H1 (cell line): ENCODE data around the gene PDLIM4. TPM values are rescaled to one million over a fixed set of nuclear protein-coding genes. Genes with fewer than 3 reads are reported as not detected.
A peak's percentile ranks its signal among the peaks of the same experiment; 100 is the strongest.

Source experiments
- CTCF ChIA-PET: fragments of 300-600 bp; sonication (Branson Sonifier 250); formaldehyde crosslinking; loops from one replicate; lab custom pipeline; 2021; ENCODE audit not compliant: partially characterized antibody; lab: Charles Lee
- POLR2A ChIA-PET: fragments of 300-600 bp; sonication (Branson Sonifier 250); formaldehyde crosslinking; loops from one replicate; lab custom pipeline; 2021; ENCODE audit warnings: inconsistent platforms; ENCODE audit not compliant: partially characterized antibody; lab: Charles Lee
- DNase-seq, 2 experiments: peaks; one replicate each; pipeline versions ENCODE4 v3.0.0 to v3.0.0-alpha.2; 2010 to 2022; ENCODE audit warnings: low spot score in 2 of 2, low read depth in 1 of 2, mixed read lengths in 1 of 2
- FAIRE-seq: peaks from 2 replicates; lab custom pipeline; 2011; peaks lifted over from hg19 to GRCh38; lab: Jason Lieb, UNC
- H2AFZ ChIP-seq: 2 replicates; pipeline ENCODE4 v1.8.1; 2012; ENCODE audit warnings: low read length, inconsistent platforms
- H2AK5ac ChIP-seq: 2 replicates; pipeline ENCODE4 v1.6.1; 2013; ENCODE audit warnings: low read depth, low read length
- H2BK120ac ChIP-seq: replicated peaks from 2 replicates; pipeline ENCODE3; 2013; ENCODE audit warnings: low read depth, low read length, inconsistent platforms
- H2BK12ac ChIP-seq: 2 replicates; pipeline ENCODE4 v1.6.1; 2013; ENCODE audit warnings: low read depth, low read length
- H2BK15ac ChIP-seq: 2 replicates; pipeline ENCODE4 v1.6.1; 2013; ENCODE audit warnings: low read length
- H2BK20ac ChIP-seq: 2 replicates; pipeline ENCODE4 v1.6.1; 2013; ENCODE audit warnings: low read length
- H2BK5ac ChIP-seq: 2 replicates; pipeline ENCODE4 v1.6.1; 2013; ENCODE audit warnings: low read depth, low read length
- H3K14ac ChIP-seq: 2 replicates; pipeline ENCODE4 v1.6.1; 2013; ENCODE audit warnings: inconsistent platforms; ENCODE audit not compliant: insufficient read length
- H3K18ac ChIP-seq: 2 replicates; pipeline ENCODE4 v1.6.1; 2013; ENCODE audit warnings: low read length; ENCODE audit errors: extremely low read depth
- H3K23ac ChIP-seq: 2 replicates; pipeline ENCODE4 v1.6.1; 2013; ENCODE audit warnings: inconsistent platforms; ENCODE audit not compliant: insufficient read length
- H3K23me2 ChIP-seq: 2 replicates; pipeline ENCODE4 v1.6.1; 2013; ENCODE audit warnings: low read depth, low read length
- H3K27ac ChIP-seq: 2 replicates; pipeline ENCODE4 v1.6.1; 2011; ENCODE audit warnings: low read depth, low read length, inconsistent platforms
- H3K27me3 ChIP-seq, 4 experiments: replicated peaks in 1 of 4; 1 replicate in 1 of 4; 2 replicates in 3 of 4; pipeline versions ENCODE4 v1.6.1 to v1.8.1; 2011 to 2013; ENCODE audit warnings: low read length in 3 of 4, mild to moderate bottlenecking in 3 of 4, inconsistent platforms in 2 of 4, mixed read lengths in 2 of 4, moderate library complexity in 1 of 4; ENCODE audit not compliant: control insufficient read depth in 3 of 4, insufficient read depth in 3 of 4; ENCODE audit errors: extremely low read depth in 1 of 4
- H3K36me3 ChIP-seq, 4 experiments: 2 replicates each; pipeline versions ENCODE4 v1.6.1 to v1.8.1; 2011 to 2013; ENCODE audit warnings: mild to moderate bottlenecking in 4 of 4, low read length in 3 of 4, moderate library complexity in 2 of 4, control low read depth in 1 of 4, inconsistent platforms in 1 of 4; ENCODE audit not compliant: insufficient read depth in 4 of 4, control insufficient read depth in 2 of 4
- H3K4ac ChIP-seq: replicated peaks from 2 replicates; pipeline ENCODE3; 2013; ENCODE audit warnings: low read length, low read depth, mixed read lengths, inconsistent platforms; ENCODE audit not compliant: insufficient read length
- H3K4me1 ChIP-seq, 4 experiments: replicated peaks in 1 of 4; 1 replicate in 1 of 4; 2 replicates in 3 of 4; pipeline versions ENCODE4 v1.6.1 to v1.8.1; 2011 to 2013; ENCODE audit warnings: low read length in 3 of 4, inconsistent platforms in 2 of 4, mixed read lengths in 1 of 4; ENCODE audit not compliant: insufficient read depth in 4 of 4, control insufficient read depth in 3 of 4
- H3K4me2 ChIP-seq, 2 experiments: 2 replicates each; pipeline versions ENCODE4 v1.6.1 to v1.8.1; 2011 to 2013; ENCODE audit warnings: low read depth in 2 of 2, low read length in 2 of 2, control low read depth in 1 of 2, inconsistent platforms in 1 of 2, mild to moderate bottlenecking in 1 of 2; ENCODE audit not compliant: insufficient read depth in 1 of 2
- H3K4me3 ChIP-seq, 4 experiments: fragments of 200-600, 300-600 bp in 1 of 4; sonication (generic), shearing (Covaris generic), sonication (Bioruptor Twin) in 1 of 4; 2 replicates each; pipeline versions ENCODE4 v1.5.1 to v1.8.1; 2011 to 2016; ENCODE audit warnings: low read length in 4 of 4, low read depth in 3 of 4, control low read depth in 2 of 4, inconsistent platforms in 2 of 4, mild to moderate bottlenecking in 2 of 4, mixed read lengths in 1 of 4, moderate library complexity in 1 of 4; ENCODE audit not compliant: insufficient read depth in 2 of 4; ENCODE audit errors: extremely low read depth in 1 of 4
- H3K56ac ChIP-seq: replicated peaks from 2 replicates; pipeline ENCODE3; 2013; ENCODE audit warnings: low read depth, mild to moderate bottlenecking, mixed read lengths, low read length, inconsistent platforms; ENCODE audit not compliant: insufficient read length
- H3K79me1 ChIP-seq: 2 replicates; pipeline ENCODE4 v1.6.1; 2013; ENCODE audit warnings: low read depth, low read length, control low read depth
- H3K79me2 ChIP-seq, 2 experiments: 2 replicates each; pipeline versions ENCODE4 v1.6.1 to v1.8.1; 2012 to 2013; ENCODE audit warnings: low read length in 2 of 2, mild to moderate bottlenecking in 2 of 2, inconsistent platforms in 1 of 2; ENCODE audit not compliant: insufficient read depth in 2 of 2, control insufficient read depth in 1 of 2
- H3K9ac ChIP-seq, 4 experiments: replicated peaks in 1 of 4; 1 replicate in 1 of 4; 2 replicates in 3 of 4; pipeline versions ENCODE4 v1.6.1 to v1.8.1; 2011 to 2013; ENCODE audit warnings: low read depth in 3 of 4, low read length in 3 of 4, control low read depth in 2 of 4, mild to moderate bottlenecking in 2 of 4, moderate library complexity in 2 of 4, inconsistent platforms in 1 of 4; ENCODE audit errors: extremely low read depth in 1 of 4
- H3K9me3 ChIP-seq, 2 experiments: 2 replicates each; pipeline versions ENCODE4 v1.6.1 to v1.8.1; 2012 to 2013; ENCODE audit warnings: mild to moderate bottlenecking in 2 of 2, moderate library complexity in 2 of 2, control low read depth in 1 of 2, inconsistent platforms in 1 of 2, low read depth in 1 of 2, low read length in 1 of 2, mixed read lengths in 1 of 2; ENCODE audit not compliant: insufficient read depth in 2 of 2
- H4K20me1 ChIP-seq, 2 experiments: replicated peaks in 1 of 2; 2 replicates each; pipeline versions ENCODE3 to v1.8.1; 2011 to 2013; ENCODE audit warnings: inconsistent platforms in 2 of 2, low read length in 2 of 2, mild to moderate bottlenecking in 1 of 2; ENCODE audit not compliant: insufficient read depth in 2 of 2, control insufficient read depth in 1 of 2
- H4K5ac ChIP-seq: 2 replicates; pipeline ENCODE4 v1.6.1; 2013; ENCODE audit warnings: low read length, low read depth, mixed read lengths, inconsistent platforms; ENCODE audit not compliant: insufficient read length
- H4K8ac ChIP-seq: 2 replicates; pipeline ENCODE4 v1.8.0; 2013; ENCODE audit warnings: mild to moderate bottlenecking, moderate library complexity, low read length, inconsistent platforms; ENCODE audit not compliant: insufficient read depth; ENCODE audit errors: extremely low read depth
- H4K91ac ChIP-seq: replicated peaks from 2 replicates; pipeline ENCODE3; 2013; ENCODE audit warnings: low read length, mixed read lengths, inconsistent platforms; ENCODE audit not compliant: insufficient read length
- ASH2L ChIP-seq: fragments of 200-600, 300-600 bp; sonication (generic); IDR thresholded peaks from one replicate; pipeline ENCODE4 v1.7.1; 2017; ENCODE audit warnings: low read length
- POLR2A ChIP-seq, 2 experiments: IDR thresholded peaks; 1 replicate in 1 of 2; 2 replicates in 1 of 2; pipeline ENCODE4 v1.6.1; 2011; ENCODE audit warnings: low read depth in 2 of 2, low read length in 2 of 2, mild to moderate bottlenecking in 2 of 2; ENCODE audit errors: control extremely low read depth in 1 of 2
- RNF2 ChIP-seq: fragments of 200-900, 300-1000 bp; sonication (generic); IDR thresholded peaks from 2 replicates; pipeline ENCODE4 v1.7.1; 2016; ENCODE audit warnings: borderline replicate concordance, low read depth, mild to moderate bottlenecking, antibody characterized with exemption, low read length; ENCODE audit not compliant: poor library complexity, severe bottlenecking; ENCODE audit errors: missing control alignments
- ZNF274 ChIP-seq: IDR thresholded peaks from 2 replicates; pipeline ENCODE4 v1.7.0; 2012; ENCODE audit warnings: low read length, borderline replicate concordance; ENCODE audit errors: extremely low read depth
- WGBS, 2 experiments: shearing (Covaris generic) in 1 of 2; methylation state at CpG; one replicate each; pipeline versions ENCODE4 v1.1.6 to v1.1.7; 2013 to 2015; ENCODE audit warnings: low lambda C conversion rate in 2 of 2, mixed read lengths in 2 of 2, inconsistent platforms in 1 of 2, low coverage in 1 of 2, missing lambda C conversion rate in 1 of 2; ENCODE audit not compliant: insufficient replicate concordance in 2 of 2, insufficient coverage in 1 of 2, insufficient read length in 1 of 2; ENCODE audit errors: extremely low coverage in 1 of 2, missing lambda C conversion rate in 1 of 2; 5-methylcytosine and 5-hydroxymethylcytosine counted together
- polyA plus RNA-seq, 7 experiments: library from polyadenylated mRNA; depleted of rRNA in 3 of 7; stranded (reverse) in 5 of 7; unstranded in 2 of 7; fragments of >200 nt in 5 of 7; fragments of 200-250 nt in 2 of 7; gene quantifications; 1 replicate in 5 of 7; 2 replicates in 1 of 7; 4 replicates in 1 of 7; pipeline versions ENCODE4 v1.2.1 to v1.2.3, GENCODE V29; 2011 to 2013; ENCODE audit warnings: missing spikeins in 2 of 7, mixed read lengths in 2 of 7
- total RNA-seq: library from RNA; stranded (reverse); fragmentation: NEBNext Ultra II Directional; extraction: Animal tissue kit (Norgen Biotek cat#: 25700); gene quantifications from 2 replicates; pipeline ENCODE4 v1.2.1, GENCODE V29; 2021

Gene PDLIM4
- total and polyA plus RNA-seq, 2 of the 8 experiments (the other 6 are each of a cell fraction or from before 2014, with no cell fraction given), result 10.7 to 29.1 TPM

DNA sequence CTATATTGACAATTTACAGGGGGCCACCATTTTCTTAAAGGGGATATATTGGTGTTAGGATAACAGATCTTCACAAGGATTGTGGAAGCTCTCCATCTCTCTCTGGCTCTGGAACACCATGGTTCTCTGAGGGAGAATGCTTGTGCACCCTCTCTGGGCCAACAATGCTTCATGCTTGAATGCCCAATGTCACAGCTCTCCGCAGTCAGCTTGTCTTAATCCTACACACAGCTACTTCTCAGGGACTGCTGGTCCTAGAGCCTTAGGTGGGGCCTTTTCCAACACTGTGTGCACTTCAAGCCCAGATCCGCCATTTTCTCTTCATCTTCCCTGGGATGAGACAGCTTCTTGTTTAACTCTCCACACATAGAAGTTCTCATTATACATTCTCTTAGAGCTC, 6.9 kb upstream of the PDLIM4 start:
- ChIA-PET POLR2A (interaction anchor here (0.7 to 1.3 kb wide), 3 partner anchors 10 to 74 kb away, joined by 3 to 4 read pairs (median 3); no protein-coding TSS in a partner anchor), CTCF (interaction anchor here (1.0 to 9.3 kb wide), 8 partner anchors 11 to 185 kb away, joined by 3 to 96 read pairs (median 6); partner anchors contain the start of gene SLC22A4)
- Histone ChIP-seq H3K79me1 (no peaks in the 10 kb centered on the region), H3K79me2 (no peaks in the 10 kb centered on the region), H3K14ac (no peak overlapping the region), H2BK15ac (peak overlapping the region; percentile 31; the same call in 1 of the 2 replicates), H4K20me1 (no peaks in the 10 kb centered on the region), H3K4me2 (no peak overlapping the region), H3K9ac (no peak overlapping the region), H2BK5ac (no peak overlapping the region), H3K4me3 (no peak overlapping the region), H4K8ac (no peak overlapping the region; the same call in 1 of the 2 replicates), H2AK5ac (no peak overlapping the region), H2AFZ (peak overlapping the region; percentile 99), H2BK12ac (no peak overlapping the region), H3K9me3 (no peaks in the 10 kb centered on the region), H2BK20ac (no peak overlapping the region), H3K36me3 (no peaks in the 10 kb centered on the region), H4K5ac (no peak overlapping the region), H3K4ac (no peak overlapping the region), H3K23me2 (no peaks in the 10 kb centered on the region), H2BK120ac (no peak overlapping the region), H3K27ac (no peak overlapping the region), H3K27me3 (no peaks in the 10 kb centered on the region), H4K91ac (no peak overlapping the region), H3K18ac (no peak overlapping the region), H3K23ac (no peak overlapping the region), H3K56ac (no peak overlapping the region), H3K4me1 (peaks cover 0 to 5% (median 0%) of the 10 kb centered on the region in 4 experiments; a peak in 1 of 7 replicates)
- TF ChIP-seq RNF2 (no peak), ZNF274 (no peak), POLR2A (IDR thresholded peaks at IDR 0.05; ENCODE audit: control extremely low read depth in 1 of 2, low read depth in 2 of 2, low read length in 2 of 2) (no peak), ASH2L (no peak)
- DNase-seq, result no peak
- 87% methylated on average over 2 of the region's 2 CpGs; no CpG with 5 or more reads in 1 of the 2 experiments for WGBS, 2 experiments
- FAIRE-seq, result no peak
